AG09319 (cell line): ENCODE results near the gene ZBED4.

Source experiments
- DNase-seq: peaks from one replicate; pipeline ENCODE4 v3.0.0-alpha.2; 2010; ENCODE audit warnings: low read depth; ENCODE audit errors: extremely low read depth
- TF ChIP-seq, protein P1 (sequence below): IDR thresholded peaks from 2 replicates; pipeline ENCODE4 v1.5.1; 2011; ENCODE audit warnings: low read depth, mild to moderate bottlenecking, inconsistent platforms, low read length, moderate library complexity

Gene ZBED4

DNA sequence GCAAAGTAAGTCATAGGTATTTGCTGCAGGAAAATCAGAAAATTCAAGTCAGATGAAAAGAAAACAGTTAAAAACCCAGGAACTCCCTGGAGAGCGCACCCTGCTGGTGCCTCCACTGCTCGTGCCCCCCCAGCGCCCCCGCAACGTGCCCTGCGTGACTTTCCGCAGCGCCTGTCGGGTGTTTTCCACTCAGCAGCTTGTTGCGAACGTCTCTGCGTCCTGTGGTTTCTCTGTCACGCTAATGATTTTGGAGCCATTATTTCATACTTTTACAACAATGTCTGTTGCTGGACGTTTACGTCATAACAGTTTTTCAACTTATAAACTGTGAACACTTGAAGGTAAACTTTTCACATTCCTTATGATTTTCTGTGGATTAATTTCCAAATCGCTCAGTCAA lies 69.8 kb downstream of the ZBED4 start:
- no peak for DNase-seq
- TF ChIP-seq, protein P1, sequence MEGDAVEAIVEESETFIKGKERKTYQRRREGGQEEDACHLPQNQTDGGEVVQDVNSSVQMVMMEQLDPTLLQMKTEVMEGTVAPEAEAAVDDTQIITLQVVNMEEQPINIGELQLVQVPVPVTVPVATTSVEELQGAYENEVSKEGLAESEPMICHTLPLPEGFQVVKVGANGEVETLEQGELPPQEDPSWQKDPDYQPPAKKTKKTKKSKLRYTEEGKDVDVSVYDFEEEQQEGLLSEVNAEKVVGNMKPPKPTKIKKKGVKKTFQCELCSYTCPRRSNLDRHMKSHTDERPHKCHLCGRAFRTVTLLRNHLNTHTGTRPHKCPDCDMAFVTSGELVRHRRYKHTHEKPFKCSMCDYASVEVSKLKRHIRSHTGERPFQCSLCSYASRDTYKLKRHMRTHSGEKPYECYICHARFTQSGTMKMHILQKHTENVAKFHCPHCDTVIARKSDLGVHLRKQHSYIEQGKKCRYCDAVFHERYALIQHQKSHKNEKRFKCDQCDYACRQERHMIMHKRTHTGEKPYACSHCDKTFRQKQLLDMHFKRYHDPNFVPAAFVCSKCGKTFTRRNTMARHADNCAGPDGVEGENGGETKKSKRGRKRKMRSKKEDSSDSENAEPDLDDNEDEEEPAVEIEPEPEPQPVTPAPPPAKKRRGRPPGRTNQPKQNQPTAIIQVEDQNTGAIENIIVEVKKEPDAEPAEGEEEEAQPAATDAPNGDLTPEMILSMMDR: peak; percentile 32

DNA sequence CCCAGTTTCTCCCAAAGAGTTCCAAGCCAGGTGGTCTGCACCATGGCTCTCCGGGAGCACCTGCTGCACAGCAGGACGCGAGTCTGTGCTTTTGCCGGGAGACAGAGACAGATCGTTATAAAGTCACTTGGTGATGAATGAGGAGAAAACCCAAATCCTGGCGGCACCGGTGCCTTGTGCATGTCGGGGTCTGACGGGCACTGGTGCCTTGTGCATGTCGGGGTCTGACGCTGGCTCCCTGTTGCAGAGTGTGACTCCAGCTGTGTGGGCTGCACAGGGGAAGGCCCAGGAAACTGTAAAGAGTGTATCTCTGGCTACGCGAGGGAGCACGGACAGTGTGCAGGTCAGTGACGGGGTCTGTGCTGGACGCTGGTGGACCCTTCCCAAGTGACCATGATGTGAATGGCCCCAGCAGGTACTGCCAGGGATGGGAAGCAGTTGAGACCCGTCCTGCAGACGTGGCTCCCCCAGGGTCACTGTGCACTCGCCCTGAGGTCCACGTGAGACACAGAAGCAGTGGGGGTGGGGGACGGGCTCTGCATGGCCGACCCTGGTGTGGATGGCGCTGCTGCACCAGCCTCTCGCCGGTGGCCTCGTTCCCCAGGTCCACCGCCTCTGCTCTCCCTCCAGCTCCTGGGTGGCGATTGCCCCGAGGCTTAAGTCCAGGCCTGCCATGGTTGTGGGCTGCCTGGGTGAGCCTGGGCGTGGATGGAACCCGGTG lies 70.6 kb downstream of the ZBED4 start:
- TF ChIP-seq, protein P1: no peak
- no peak for DNase-seq

DNA sequence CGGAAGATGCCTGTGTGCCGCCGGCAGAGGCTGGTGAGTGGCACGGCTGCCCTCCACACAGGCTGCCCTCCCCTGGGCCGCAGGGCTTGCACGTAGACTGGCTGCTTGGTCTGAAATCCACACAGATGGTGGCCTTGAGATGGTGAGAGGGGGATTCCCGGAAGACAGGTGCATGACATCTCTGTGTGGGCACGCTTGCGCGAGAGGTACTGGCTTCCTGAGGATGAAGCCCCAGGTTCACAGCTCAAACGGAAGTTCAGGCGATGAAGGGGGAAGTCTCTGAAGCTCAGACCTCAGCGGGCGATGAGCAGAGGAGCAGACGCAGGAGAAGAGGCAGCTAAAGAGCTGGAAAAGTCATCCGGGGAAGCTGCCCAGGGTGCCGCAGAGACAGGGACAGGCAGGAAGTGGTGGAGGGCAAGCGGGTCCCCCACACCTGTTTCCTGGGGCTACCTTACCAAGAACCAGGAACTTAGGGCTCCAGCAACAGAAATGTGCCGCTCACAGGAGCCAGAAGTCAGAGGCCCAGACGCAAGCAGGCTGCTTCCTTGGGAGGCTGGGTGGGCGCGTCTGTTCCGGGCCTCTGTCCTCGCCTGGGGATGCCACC lies 72.0 kb downstream of the ZBED4 start:
- TF ChIP-seq, protein P1: no peak

DNA sequence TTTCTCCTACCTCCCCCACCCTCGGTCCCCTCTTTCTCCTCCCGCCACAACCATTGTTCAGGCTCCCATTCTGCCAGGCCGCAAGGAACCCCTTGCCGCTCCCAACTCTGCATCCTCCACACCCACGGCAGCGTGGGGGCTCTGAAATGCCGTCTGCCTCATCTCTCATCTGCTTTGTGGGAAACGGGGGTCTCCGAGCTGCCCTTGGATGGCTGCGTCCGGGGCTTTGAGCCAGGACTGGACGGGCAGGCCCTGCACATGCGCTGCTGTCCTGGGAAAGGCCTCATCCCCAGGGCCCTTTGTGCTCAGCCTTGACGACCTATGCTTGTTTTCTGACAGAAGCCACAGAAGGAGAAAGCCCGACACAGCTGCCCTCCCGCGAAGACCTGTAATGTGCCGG lies 73.3 kb downstream of the ZBED4 start:
- TF ChIP-seq, protein P1: no peak
- DNase-seq: no peak

More for the DNA sequence above, 72.0 kb downstream of the ZBED4 start:
- DNase-seq: no peak

DNA sequence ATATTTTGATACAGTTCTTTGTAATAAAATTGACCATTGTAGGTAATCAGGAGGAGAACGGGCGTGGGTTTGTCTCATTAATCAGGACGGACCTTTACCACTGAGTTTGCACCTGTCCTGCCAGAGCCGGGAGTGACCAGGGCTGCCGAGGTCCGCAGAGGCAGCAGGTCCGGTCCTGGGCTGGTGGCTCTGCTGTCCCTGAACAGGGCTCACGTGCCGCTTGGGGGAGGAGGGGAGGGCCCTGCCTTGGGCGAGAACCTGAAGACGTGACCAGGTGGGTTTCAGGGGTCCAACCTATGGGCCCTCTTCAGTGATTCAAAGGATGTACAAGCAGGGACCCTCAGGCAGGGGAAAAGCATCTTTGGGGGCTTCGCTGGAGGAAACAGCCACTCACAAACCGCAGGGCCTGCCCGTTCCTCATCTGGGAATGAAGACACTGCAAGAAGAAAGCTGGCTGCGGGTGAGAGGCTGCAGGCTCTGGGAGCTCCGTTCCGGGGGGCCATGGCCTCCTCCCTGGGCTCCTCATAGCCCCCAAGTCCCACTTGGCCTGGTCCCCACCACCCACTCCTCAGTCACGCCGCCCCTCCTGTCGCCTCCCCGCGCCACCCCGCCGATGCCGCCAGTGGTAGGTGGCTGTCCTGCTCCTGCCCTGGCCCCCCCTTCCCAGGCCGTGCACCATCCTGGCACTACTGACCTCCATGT lies 74.0 kb downstream of the ZBED4 start:
- DNase-seq: no peak
- TF ChIP-seq, protein P1: no peak

DNA sequence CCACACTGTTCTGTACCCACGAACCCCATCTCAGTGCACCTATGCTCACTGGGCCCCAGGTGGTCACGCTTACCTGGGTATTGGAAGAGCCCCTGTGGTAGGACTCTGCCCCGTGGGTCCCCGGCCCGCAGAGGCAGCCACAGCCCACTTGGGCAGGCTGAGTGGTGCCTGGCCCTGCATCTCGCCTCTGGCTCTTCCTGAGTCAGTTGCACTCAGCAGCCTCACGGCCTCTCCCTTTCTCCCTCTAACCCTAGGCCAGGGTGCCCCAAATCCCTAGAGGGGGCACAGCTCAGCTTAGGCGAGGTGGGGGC lies 74.5 kb downstream of the ZBED4 start:
- no peak for DNase-seq
- TF ChIP-seq, protein P1: no peak

DNA sequence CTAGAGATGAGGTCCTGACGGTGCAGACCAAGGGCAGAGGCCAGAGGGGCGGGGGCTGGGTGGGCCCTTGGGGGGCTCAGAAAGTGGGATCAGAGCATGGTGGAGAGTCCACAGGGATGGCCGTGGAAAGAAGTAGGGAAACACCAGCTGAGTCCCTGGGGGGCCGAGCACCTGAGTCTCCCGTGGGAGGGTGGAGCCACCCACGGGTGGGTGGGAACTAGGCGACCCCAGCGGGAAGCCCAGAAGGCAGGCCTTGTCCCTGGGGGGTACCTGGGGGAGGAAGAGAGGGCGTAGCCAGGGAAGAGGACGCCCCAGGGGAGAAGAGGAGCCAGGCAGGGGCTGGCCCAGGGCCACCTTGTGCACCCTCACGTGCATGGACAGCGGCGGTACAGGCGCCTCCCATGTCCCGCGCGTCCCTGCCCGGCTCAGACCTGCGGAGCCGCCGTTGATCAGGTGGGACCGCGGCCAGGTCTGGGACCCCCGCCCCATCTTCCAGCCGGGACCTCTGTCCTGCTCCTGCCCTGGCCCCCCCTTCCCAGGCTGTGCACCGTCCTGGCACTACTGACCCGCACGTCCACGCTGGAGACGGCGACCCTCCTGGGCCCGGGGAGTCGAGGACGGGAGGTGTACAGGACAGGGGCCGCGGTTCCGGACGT lies 75.0 kb downstream of the ZBED4 start:
- TF ChIP-seq, protein P1: no peak
- no peak for DNase-seq
